ENCODE data around the gene NRARP.

The NRARP gene

GRCh38 chr9:137331929-137332328, 29.9 kb upstream of the NRARP start:
- TF ChIP-seq YY1 (IDR thresholded peaks at IDR 0.05; ENCODE audit: low read depth) (no peak), CREB1 (IDR thresholded peaks at IDR 0.05; ENCODE audit: low read depth) (no peak), TCF12 (IDR thresholded peaks at IDR 0.05; ENCODE audit: low read depth) (no peak), ZBTB7A (IDR thresholded peaks at IDR 0.05; ENCODE audit: low read depth) (no peak), MAX (IDR thresholded peaks at IDR 0.05) (no peak), CEBPB (IDR thresholded peaks at IDR 0.05) (no peak), REST (IDR thresholded peaks at IDR 0.05; ENCODE audit: low read depth) (no peak), EP300 (IDR thresholded peaks at IDR 0.05; ENCODE audit: borderline replicate concordance) (no peak), NFIC (IDR thresholded peaks at IDR 0.05) (no peak), TEAD4 (IDR thresholded peaks at IDR 0.05) (no peak), USF1 (IDR thresholded peaks at IDR 0.05) (no peak), EGR1 (IDR thresholded peaks at IDR 0.05) (no peak), TAF1 (IDR thresholded peaks at IDR 0.05; ENCODE audit: low read depth) (no peak), RAD21 (IDR thresholded peaks at IDR 0.05; ENCODE audit: low read depth) (no peak), FOXM1 (IDR thresholded peaks at IDR 0.05; ENCODE audit: borderline replicate concordance, low read depth) (no peak)

- no peak for TF ChIP-seq CEBPB (IDR thresholded peaks at IDR 0.05)
- no peak for TF ChIP-seq USF1 (IDR thresholded peaks at IDR 0.05)
- no peak for TF ChIP-seq CREB1 (IDR thresholded peaks at IDR 0.05; ENCODE audit: low read depth)
- TF ChIP-seq MAX (IDR thresholded peaks at IDR 0.05), result no peak
- TF ChIP-seq TAF1 (IDR thresholded peaks at IDR 0.05; ENCODE audit: low read depth), result no peak
- no peak for TF ChIP-seq FOXM1 (IDR thresholded peaks at IDR 0.05; ENCODE audit: borderline replicate concordance, low read depth)
- no peak for TF ChIP-seq TCF12 (IDR thresholded peaks at IDR 0.05; ENCODE audit: low read depth)
- TF ChIP-seq ZBTB7A (IDR thresholded peaks at IDR 0.05; ENCODE audit: low read depth), result no peak
- TF ChIP-seq TEAD4 (IDR thresholded peaks at IDR 0.05), result no peak
- no peak for TF ChIP-seq EGR1 (IDR thresholded peaks at IDR 0.05)
- TF ChIP-seq REST (IDR thresholded peaks at IDR 0.05; ENCODE audit: low read depth), result no peak
- no peak for TF ChIP-seq NFIC (IDR thresholded peaks at IDR 0.05)
- no peak for TF ChIP-seq YY1 (IDR thresholded peaks at IDR 0.05; ENCODE audit: low read depth)
- TF ChIP-seq EP300 (IDR thresholded peaks at IDR 0.05; ENCODE audit: borderline replicate concordance), result no peak
- TF ChIP-seq RAD21 (IDR thresholded peaks at IDR 0.05; ENCODE audit: low read depth), result no peak
Measured at GRCh38 chr9:137330689-137331088, 28.6 kb upstream of the NRARP start.

- TF ChIP-seq NFIC (IDR thresholded peaks at IDR 0.05) (no peak), EGR1 (IDR thresholded peaks at IDR 0.05) (no peak), ZBTB7A (IDR thresholded peaks at IDR 0.05; ENCODE audit: low read depth) (no peak), TAF1 (IDR thresholded peaks at IDR 0.05; ENCODE audit: low read depth) (no peak), CEBPB (IDR thresholded peaks at IDR 0.05) (no peak), REST (IDR thresholded peaks at IDR 0.05; ENCODE audit: low read depth) (no peak), RAD21 (IDR thresholded peaks at IDR 0.05; ENCODE audit: low read depth) (no peak), TEAD4 (IDR thresholded peaks at IDR 0.05) (no peak), CREB1 (IDR thresholded peaks at IDR 0.05; ENCODE audit: low read depth) (no peak), USF1 (IDR thresholded peaks at IDR 0.05) (no peak), YY1 (IDR thresholded peaks at IDR 0.05; ENCODE audit: low read depth) (no peak), EP300 (IDR thresholded peaks at IDR 0.05; ENCODE audit: borderline replicate concordance) (no peak), FOXM1 (IDR thresholded peaks at IDR 0.05; ENCODE audit: borderline replicate concordance, low read depth) (no peak), TCF12 (IDR thresholded peaks at IDR 0.05; ENCODE audit: low read depth) (no peak), MAX (IDR thresholded peaks at IDR 0.05) (no peak)
Measured at GRCh38 chr9:137326445-137327065, 24.5 kb upstream of the NRARP start.
